Embryonic facial prominence (tissue), 1 donor: ENCODE results near the gene TGM2.

Experiments used
- DNase-seq: peaks from one replicate; pipeline ENCODE4 v3.0.0-alpha.2; 2016; ENCODE audit errors: extremely low spot score

The TGM2 gene

GRCh38 chr20:38132156-38132909 is 32.7 kb downstream of the TGM2 start:
- no peak for DNase-seq

DNA sequence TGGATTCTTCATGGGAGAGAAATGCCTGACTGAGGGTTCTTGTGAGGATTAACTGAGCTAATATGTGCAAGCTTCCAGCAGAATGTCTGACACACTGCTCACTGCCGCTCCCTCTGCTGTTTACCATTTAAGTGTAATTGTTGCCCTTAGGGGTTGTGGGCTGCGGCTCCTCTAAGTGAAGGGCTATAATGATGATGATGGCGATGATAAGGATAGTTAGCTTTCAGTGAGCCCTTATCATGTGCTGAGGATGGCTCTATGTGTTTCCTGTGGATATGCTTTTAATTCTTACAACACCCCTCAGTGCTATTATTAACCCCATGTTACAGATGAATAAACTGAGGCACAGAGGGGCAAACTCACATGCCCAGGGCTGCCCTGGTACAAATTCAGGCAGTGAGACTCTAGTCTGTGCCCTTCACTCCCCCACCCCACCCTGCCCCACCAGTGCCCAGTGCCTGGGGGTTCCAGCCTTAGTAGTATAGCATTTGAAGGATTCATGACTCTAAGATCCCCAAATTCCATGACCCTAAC is 33.4 kb downstream of the TGM2 start:
- DNase-seq = no peak

DNA sequence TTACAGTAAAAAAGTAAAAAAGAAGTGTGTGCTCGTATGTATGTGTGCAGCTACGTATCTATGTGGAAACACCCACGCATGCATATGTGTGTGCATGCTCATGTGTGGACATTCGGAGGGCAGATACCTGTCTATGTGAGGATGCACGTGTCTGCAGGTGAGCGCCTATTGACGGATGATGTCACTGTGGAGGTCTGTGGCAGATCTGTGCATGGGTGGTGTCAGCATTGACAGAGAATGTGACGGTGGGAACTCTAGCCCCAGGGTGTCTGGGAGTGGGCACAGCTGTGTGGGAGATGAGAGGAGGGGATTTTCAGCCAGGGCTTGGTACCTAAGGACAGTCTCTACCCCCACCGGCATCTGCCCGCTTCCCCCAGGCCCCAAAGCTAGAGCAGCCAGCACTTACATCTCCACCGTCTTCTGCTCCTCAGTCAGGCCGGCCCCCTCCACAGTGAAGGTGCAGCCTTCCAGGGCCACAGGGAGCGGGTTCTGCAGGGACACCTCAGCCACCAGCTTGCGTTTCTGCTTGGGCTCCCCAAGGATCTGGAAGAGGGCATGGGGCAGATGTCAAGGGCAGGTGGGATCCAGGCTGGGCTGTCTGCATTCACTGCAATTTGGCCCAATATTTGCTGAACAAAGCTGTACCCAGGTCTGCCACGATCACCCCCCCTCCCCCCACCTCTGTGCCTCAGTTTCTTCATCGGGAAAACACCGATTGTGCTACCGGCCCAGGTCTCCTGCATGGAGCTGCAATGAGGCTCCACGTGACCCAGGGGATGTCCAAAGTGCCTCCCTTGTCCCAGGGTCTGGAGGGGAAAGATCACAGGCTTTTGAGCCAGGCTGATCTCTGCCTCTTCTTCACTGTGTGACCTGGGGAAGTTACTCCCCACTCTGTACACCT is 34.1 kb downstream of the TGM2 start:
- no peak for DNase-seq

GRCh38 chr20:38129893-38130609 is 35.0 kb downstream of the TGM2 start:
- DNase-seq = no peak

DNA sequence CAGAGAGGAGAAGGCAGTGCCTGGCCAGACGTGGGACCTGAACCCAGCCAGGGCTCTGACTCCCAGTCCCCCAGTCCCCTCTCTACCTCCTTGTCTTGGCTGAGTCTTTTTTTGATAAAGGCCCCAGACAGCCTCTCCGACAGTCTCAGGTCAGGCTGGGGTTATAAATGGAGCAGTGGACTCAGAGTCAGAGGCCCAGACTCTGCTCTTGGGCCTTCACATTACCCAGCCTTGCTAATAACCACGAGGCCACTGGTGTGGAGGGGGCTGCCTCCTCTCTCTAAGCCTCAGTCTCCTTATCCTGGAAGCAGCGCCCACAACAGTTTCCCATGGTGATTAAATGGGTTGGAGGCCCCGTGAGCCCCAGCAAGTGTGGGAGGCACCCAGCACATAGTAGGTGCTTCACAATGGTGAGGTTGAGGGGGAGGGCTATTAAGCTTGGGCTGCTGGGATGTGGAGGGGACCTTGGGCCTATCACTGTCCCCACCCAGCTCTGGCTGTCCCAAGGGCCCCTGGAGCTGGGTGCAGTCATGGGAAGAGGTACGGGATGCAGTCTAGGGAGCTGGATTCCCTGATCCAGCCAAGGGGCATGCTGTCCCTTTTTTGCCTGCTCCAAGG is 35.7 kb downstream of the TGM2 start:
- no peak for DNase-seq

GRCh38 chr20:38128691-38129090 is 36.4 kb downstream of the TGM2 start:
- DNase-seq = no peak

- no peak for DNase-seq
These were observed 37.0 kb downstream of the TGM2 start for GRCh38 chr20:38127920-38128528.

- no peak for DNase-seq
These were observed 38.0 kb downstream of the TGM2 start for GRCh38 chr20:38126932-38127621.

GRCh38 chr20:38126146-38126921 is 38.7 kb downstream of the TGM2 start:
- no peak for DNase-seq

DNA sequence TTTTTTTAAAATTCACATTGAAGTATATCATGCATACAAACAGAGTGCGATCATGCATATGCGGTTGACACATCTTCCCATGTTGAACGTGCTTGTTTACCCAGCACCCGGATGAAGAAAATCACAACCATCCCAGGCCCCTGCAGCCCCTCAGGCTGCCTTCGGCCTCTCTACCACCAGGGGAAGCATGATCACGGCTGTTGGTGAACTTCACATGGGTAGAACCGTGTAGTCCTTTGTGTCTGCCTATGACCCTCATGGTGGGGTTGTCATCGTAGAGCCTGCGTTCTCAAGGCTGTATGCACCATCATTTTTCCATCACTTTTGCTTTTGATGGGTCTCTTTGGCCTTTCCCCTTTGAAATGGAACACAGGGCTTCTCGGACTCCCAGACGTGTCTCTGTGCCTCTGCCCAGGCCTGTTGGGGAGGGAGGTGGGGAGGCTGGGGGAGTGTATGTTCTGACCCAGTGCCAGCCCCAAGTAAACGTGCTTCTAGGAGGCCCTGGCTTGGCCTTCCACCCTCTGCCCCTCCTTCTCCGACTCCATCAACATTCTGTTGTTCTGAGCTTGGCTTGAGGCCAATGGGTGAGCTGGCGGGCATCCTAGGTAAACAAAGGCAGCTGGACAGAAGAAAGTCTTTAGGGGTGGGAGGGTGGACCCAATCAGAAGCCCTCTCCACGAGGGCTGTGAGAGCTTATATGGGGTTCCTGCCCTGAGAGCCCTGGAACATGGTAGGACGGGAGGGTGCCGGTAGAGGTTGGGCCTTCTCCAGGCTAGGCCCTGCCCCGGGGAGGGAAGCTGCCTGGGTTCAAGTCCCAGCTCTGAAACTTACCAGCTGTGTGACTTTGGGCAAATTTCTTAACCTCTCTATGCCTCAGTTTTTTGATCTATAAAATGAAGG is 39.7 kb downstream of the TGM2 start:
- no peak for DNase-seq

DNA sequence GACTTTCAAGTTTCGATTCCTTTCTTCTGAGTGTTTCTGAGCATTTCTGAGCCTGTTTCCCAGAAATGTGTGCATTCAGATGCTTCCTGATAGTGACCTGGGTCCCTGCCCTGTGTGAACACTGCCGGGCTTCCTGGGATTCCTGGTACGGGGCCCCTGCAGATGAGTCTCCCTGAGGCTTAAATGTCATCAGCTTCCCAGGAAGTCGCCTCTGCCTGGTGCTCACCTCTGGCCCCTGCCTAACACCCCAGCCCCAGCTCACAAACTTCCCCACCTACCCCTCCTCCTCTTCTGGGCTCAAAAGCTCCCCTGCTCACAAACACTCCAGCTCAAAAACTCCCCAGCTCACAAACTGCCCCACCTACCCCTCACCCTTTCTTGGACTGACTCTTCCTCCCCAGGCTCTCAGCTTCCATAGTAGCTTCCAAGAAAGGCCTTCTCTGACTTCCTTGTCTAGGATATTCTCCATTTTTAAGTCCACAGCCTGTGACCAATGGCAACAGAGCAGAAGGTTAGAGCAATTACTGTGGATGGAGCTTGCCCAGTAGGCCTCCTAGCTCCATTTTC is 42.0 kb downstream of the TGM2 start:
- DNase-seq = no peak

DNA sequence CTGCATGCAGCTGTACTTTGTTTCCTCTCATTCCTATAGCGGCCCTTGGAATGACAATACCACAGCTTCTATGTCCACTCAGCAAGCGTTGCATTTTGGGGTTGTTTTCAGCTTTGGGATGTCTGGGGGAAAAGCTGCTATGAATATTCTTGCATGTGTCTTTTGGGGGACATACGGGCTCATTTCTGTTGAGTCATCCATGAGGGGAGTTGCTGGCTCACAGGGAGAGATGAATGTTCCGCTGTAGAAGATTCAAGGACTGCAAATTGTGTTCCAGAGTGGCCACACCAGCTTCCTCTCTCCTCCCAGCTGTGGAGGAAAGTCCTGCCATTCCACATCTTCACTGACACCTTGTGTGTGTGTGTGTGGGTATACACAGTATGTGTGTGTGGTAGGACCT is 43.3 kb downstream of the TGM2 start:
- DNase-seq = no peak

GRCh38 chr20:38120625-38120988 is 44.5 kb downstream of the TGM2 start:
- DNase-seq = no peak

DNA sequence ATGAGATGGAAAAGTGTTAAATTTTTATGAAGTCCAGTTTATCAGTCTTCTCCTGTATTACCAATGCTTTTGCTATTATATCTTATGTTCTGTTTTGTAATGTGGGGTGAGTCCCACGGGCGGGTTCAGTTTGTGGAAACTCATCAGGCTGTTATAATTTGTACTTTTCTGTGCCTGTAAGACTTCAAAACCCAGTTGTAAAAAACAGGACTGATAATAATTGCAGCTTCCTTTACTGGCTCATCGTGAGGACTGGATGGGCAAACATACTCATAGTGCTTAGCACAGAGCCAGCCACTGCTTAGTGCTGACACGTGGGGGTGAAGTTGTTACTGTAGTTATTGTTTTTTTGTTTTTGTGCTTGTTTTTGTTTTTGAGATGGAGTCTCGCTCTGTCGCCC is 45.6 kb downstream of the TGM2 start:
- DNase-seq = no peak

GRCh38 chr20:38117635-38118034 is 47.4 kb downstream of the TGM2 start:
- no peak for DNase-seq

GRCh38 chr20:38117205-38117604 is 47.9 kb downstream of the TGM2 start:
- no peak for DNase-seq

DNA sequence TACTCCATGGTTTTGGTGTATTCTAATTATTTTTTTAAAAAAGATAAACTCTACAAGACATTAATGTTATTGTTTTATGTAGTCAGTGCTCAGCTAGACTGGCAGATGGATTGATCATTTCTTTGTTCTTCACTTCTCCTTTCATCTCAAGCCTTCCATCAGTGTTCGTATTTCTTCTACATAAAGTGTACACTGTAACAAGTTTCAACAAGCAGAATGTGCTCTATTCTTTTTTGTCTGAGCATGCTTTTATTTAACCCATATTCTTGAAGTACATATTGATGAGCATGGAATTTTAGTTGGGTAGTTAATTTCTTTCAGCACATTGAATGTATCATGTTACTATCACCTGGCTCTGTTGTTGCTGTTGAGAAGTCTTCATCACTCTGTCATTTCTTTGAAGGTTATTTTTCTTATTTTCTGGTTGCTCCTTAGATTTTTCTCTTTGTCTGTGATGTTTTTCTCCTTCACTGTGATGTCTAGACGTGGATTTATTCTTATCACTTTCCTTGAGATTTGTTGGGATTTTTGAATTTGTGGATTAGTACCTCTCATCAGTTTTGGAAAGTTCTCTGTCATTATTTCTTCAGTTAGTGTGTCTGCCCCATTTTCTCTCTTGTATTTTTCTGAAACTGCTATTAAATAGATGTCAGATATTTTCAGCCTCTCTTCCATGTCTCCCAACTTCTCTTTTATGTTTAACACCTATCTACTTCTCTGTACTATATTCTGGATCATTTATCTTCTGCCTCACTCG is 48.5 kb downstream of the TGM2 start:
- DNase-seq = no peak

DNA sequence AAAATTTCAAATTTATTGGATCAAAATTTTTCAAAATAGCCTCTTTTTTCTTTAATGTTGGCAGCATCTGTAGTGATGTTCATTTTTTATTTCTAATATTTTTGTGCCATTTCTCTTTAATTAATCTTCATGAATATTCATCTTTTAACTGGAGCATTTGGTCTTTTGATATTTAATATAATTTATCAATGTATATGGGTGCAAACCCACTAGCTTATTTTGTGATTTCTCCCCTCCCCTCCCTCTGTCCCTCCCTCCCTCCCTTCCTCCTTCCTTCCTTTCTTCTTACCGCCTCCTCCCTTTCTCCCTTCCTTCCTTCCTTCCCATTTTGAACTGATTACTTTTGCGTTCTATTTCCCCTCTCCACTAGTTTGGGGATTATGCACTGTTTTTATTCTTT is 49.2 kb downstream of the TGM2 start:
- no peak for DNase-seq
